HG03066 (cell line): ENCODE data around the gene PGM2L1.
"Not testable (repeated sequence)": the region's sequence is repeated elsewhere in the genome, so short reads cannot be mapped to it uniquely, and the experiment has no call there.

Experiments
- ATAC-seq: cut with Tn5 transposase; IDR thresholded peaks from one replicate; pipeline ENCODE4 v1.9.1; 2021; ENCODE audit warnings: low read depth; ENCODE audit not compliant: unreplicated experiment

The PGM2L1 gene

GRCh38 chr11:74398244-74399159 is at the start of gene PGM2L1:
Gene PGM2L1 (minus strand): TSS chr11:74398433. CDS start chr11:74398161, 272 bp downstream.
- ATAC-seq = peak; percentile 89

- ATAC-seq = no peak
Observed at GRCh38 chr11:74447720-74448119, 49.5 kb upstream of the PGM2L1 start.

GRCh38 chr11:74446532-74446938 is 48.3 kb upstream of the PGM2L1 start:
- ATAC-seq = no peak

- no peak for ATAC-seq
Observed at GRCh38 chr11:74444173-74444826, 46.1 kb upstream of the PGM2L1 start.

GRCh38 chr11:74443071-74443864 is 45.0 kb upstream of the PGM2L1 start:
- no peak for ATAC-seq

GRCh38 chr11:74442636-74443035 is 44.4 kb upstream of the PGM2L1 start:
- no peak for ATAC-seq

- ATAC-seq = no peak
Observed at GRCh38 chr11:74438681-74439080, 40.4 kb upstream of the PGM2L1 start.

GRCh38 chr11:74437441-74438042 is 39.3 kb upstream of the PGM2L1 start:
- no peak for ATAC-seq

- ATAC-seq = no peak
Observed at GRCh38 chr11:74434528-74434927, 36.3 kb upstream of the PGM2L1 start.

- ATAC-seq = no peak
Observed at GRCh38 chr11:74429205-74429604, 31.0 kb upstream of the PGM2L1 start.

- no peak for ATAC-seq
Observed at GRCh38 chr11:74427384-74427886, 29.2 kb upstream of the PGM2L1 start.

GRCh38 chr11:74425100-74425499 is 26.9 kb upstream of the PGM2L1 start:
- ATAC-seq = no peak

- ATAC-seq = no peak
Observed at GRCh38 chr11:74418509-74418895, 20.3 kb upstream of the PGM2L1 start.

- ATAC-seq = no peak
Observed at GRCh38 chr11:74417860-74418508, 19.8 kb upstream of the PGM2L1 start.

- ATAC-seq = no peak
Observed at GRCh38 chr11:74417379-74417804, 19.2 kb upstream of the PGM2L1 start.

GRCh38 chr11:74416974-74417373 is 18.7 kb upstream of the PGM2L1 start:
- not testable (repeated sequence) for ATAC-seq

- no peak for ATAC-seq
Observed at GRCh38 chr11:74412733-74413359, 14.6 kb upstream of the PGM2L1 start.

- ATAC-seq = no peak
Observed at GRCh38 chr11:74412321-74412720, 14.1 kb upstream of the PGM2L1 start.

GRCh38 chr11:74409633-74410032 is 11.4 kb upstream of the PGM2L1 start:
- ATAC-seq = no peak
